IPS-11a (cell line): ENCODE data around the gene MAPK11.

ENCODE experiments used
- H3K4me3 ChIP-seq: one replicate; pipeline ENCODE4 v1.5.1; 2013; ENCODE audit warnings: low read depth, low read length, control low read depth

The MAPK11 gene

DNA sequence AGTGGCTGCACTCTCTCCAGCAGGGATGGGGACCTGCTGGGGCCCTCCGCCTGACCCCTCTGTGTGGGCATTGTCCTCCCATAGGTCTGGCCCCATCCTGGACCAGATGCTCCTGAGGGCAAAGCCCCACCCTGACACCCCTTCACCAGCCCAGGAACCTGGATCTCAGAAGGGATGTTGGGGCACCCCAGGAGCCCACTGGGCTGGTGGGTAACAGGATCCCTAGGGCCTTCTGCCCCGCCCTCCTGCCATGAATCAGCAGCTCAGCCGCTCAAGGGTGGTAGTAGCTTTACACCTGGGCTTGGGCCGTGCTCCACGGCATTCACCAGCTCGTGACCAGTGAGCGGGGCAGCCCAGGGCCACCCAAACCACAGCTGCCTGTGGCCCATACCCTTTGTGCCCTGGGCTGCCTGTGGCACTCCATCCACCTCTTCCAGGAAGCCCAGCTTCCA lies 7.7 kb downstream of the MAPK11 start:
- no peak overlapping the region for H3K4me3 ChIP-seq

DNA sequence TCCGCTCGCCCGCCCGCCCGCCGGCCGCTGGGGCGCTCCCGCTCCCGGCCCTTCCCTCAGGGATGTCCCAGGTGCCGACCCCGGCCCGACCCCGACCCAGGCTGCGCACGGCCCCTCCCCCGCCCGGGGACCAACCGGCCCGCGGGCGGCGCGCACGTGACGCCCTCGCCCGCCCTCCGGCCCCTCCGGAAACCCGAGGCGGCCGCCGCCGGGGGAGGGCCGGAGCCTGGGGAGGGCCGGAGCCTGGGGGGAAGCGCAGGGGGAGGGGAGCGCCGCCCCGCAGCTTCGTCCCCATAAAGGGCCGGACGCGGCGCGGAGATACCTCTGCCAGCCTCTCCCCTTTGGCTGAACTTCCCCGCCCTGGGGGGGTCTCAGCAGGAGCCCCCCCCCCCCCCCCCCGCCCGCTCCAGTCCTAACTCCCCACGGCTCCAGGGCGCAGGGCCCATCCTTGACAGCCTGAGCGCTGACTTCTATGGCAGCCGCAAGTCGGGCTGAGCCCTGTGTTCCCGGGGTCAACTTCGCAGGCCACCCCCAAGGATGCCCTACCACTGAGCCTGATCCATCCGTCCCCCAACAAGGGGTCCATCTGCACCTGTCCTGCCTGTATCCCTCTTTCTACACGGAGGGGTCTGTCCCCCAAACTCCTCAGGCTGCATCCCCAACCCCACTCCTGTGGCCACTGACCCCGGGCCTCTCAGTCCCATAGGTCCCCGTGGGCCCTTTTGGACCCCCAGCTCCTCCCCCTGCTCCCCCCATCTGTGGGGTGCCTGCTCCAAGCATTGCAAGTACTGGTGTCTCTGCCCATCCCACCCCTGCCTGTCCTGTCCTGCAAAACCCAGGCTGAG lies 8.3 kb downstream of the MAPK11 start, which contains the start of gene MAPK12:
MAPK12 (minus strand) TSS at position 69 of the 845 bp plus-strand sequence. CDS start 174 bp downstream, outside the sequence.
- peak within 1 kb of the TSS; percentile 61 for H3K4me3 ChIP-seq

DNA sequence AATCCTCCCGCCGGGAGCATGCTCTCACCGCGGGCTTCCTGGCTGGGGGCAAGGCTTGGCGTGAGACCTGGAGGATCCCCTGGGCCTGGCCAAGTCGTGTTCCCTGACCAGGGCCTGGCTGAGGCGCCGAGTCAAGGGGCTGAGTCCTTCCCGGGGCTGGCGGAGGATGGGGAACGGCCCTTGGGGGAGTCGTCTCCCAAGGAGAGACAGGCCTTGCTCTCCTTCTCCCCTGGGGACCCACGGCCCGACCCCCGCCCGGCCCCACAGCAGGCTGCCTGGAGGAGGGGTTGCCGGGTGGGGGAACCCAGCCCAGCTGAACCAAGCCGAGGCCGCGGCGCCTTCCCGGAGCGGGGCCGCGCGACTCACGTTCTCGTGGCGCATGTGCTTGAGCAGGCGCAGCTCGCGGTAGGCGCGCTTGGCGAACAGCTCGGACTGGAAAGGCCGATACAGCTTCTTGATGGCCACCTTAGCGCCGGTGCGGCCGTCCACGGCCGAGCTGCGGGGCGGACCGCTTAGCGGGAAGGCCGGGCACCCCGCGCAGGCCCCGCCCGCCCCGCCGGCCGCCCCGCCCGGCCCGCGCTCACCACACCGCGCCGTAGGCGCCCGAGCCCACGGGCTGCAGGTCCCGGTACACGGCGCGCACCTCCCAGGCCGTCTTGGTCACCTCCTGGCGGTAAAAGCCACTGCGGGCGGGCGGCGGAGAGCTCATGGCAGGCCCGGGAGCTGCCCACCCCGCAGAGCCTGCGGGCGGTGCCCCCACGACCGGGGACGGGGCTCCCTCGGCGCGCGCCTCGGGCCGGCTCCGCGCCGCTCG lies 9.2 kb downstream of the MAPK11 start:
- peak overlapping the region; percentile 61 for H3K4me3 ChIP-seq

DNA sequence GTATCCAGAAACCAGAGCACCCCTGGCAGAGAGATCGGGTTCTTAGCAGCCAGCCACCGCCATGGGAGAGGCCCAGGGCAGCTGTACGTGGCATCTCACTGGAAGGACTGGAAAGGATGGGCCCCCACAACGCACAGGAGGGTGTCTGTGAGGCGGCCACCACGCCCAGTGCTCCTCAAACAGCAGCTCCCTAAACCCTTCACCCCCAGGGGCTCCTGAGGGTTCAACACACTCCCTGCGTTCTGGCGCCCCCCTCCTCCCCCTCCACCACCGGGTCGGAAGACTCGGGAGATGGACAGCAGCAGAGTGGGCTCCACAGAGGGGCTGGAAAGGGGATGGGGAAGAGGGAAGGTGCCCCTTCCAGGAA lies 9.8 kb downstream of the MAPK11 start:
- H3K4me3 ChIP-seq: peak overlapping the region; percentile 61

DNA sequence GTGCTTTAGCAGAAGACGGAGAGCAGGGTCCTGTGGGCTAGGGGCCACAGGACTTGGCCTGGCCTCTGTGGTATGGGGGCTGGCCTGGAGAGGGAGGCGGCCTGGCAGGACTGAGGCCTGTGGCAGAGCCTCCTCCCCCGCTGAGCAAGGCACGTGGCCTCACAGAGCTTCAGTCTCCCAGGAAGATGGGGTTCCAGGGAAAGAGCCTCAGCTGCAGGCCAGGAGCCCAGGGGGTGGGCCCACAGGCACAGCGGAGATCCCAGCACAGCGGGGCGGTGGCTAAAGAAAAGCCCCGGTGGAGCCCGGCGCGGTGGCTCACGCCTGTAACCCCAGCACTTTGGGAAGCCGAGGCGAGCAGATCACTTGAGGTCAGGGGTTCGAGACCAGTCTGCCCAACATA lies 10.9 kb downstream of the MAPK11 start:
- no peak overlapping the region for H3K4me3 ChIP-seq

DNA sequence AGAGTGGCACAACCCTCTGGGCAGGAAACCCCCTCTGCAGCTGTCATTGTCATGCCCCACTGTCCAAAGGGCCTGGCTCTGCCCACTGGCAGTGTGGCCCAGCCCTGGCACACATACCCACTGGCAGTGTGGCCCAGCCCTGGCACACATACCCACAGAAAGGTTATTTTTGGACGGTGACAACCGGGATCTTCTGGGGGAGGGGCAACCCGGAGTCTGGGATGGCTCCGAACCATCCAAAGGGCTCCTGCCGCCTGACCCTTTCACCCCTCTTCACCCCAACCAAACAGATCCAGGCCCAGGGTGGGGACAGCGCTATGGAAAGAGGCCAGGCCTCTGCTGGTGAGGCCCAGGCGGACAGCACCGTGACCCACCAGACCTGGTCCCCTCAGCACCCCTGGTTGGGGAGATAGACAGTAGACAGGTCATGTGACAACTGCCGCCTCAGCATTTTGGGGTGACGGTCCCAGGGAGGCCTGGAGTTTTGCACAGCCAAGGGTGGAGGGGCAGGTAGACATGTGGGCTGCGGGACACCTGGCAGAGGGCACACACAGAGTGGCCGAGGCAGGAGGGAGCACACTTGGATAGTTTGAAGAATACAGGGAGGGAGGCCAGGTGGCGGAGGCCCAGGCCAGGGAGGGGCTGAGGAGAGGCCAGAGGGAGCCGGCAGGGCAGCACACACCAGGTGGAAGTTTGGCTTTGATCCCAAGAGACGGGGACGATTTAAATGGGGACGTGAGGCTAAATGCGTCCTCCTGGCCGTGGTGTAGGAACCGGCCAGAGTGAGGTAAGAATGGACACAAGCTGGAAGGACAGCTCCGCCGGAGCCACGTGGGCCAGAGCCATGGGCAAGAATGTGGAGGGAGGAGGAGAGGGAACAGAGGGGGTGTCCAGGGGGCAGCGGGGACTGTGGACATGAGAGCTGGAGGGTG lies 11.6 kb downstream of the MAPK11 start:
- H3K4me3 ChIP-seq: no peak overlapping the region

DNA sequence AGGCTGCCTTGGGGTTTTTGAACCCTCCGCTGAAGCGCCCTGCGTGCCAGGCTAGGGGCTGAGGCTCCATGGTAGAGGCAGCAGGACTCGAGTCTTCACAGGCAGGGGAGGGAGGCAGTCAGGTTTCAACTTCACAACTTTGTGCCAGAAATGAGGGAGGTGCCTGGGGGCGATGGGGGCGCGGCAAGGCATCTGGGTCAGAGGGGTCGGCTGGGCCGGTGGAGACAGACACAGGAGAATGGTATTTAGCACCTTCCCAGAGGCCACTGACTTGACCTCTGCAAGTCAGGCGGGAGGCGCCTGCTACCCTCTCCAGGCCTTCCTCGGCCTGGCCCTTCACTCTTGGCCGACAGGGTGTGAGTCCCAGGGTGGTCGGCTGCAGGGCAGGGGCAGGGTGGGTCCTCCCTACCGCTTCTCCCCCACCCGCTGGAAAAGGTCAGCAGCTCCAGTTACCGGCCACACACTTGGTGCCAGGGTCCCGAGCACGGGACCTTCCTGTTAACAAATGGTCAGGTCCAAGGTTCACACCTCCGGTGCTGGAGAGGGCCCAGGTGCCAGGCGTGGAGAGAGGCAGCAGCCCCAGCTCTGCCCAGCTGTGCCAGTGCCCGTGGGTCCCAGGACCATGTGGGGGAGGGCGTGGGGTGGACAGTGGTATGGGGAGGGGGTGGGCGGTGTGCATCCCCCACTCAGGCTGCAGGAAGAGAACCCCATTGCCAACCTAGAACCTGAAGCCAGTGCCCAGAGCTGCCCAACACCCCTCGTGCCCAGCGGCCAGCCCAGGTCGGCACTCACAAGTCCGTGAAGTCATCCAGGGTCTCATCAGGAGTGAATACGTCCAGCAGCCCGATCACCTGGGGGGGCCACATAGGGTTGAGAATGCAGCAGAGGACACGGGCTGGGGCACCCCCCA lies 12.5 kb downstream of the MAPK11 start:
- H3K4me3 ChIP-seq: no peak overlapping the region

DNA sequence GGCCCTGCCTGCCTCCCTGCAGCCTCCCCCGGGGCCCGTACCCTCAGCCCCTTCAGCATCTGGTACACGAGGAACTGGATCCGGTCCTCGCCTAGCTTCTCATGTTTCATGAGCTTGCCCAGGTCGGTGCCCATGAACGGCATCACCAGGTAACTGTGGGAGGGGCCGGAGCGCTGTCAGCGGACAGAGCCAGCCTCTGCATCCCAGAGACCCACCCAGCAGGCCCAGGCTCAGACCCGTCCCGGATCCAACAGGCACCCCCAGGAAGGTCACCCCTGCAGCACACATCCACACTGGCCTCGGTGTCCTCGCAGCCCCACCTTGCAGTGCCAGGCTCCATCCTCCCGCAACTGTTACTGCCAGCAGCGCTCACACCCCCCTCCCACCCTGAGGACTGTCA lies 13.1 kb downstream of the MAPK11 start:
- H3K4me3 ChIP-seq: no peak overlapping the region

DNA sequence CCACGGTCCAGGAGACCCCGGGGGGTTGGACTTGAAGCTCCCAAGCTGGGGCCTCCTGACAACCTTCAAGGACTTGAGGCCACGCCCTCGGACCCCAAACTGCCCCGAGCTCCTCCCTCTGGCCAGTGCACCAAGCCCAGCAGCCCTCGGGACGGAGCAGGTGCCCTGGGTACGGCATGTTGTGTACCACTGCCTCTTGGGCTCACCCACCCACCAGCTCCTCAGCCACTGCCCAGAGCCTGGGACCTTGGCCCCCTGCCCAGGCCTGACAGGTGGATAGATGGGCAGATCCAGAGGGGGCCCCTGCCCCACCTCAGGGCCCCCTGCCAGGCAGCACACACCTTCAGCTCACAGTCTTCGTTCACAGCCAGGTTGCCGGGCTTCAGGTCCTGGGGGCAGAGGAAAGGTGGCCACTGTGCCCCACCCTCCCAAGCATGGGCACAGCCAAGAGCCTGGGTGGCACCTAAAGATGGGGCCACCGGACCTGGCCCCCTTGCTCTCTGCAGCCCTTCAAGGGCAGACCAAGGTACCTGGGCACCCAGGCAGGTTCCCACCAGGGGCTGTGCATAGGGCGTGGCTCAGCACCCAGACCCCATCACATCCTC lies 13.8 kb downstream of the MAPK11 start:
- H3K4me3 ChIP-seq: no peak overlapping the region

DNA sequence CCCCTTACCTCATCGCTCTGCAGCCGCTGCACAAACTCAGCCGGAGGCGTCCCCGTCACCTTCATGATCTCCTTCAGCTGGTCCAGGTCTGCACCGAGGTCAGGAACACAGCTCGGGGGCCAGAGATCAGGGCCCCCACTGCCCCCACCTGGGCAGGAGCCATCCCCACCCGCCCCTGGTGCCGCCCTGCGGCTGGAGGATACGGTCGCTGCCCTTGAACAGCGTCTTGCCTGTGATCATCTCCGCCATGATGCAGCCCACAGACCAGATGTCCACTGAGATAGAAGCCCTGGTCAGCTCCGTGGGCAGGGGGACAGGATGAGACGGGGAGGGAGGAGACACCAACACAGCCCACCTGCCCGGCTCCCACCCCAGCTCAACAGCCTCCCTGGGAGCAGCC lies 14.6 kb downstream of the MAPK11 start:
- no peak overlapping the region for H3K4me3 ChIP-seq

DNA sequence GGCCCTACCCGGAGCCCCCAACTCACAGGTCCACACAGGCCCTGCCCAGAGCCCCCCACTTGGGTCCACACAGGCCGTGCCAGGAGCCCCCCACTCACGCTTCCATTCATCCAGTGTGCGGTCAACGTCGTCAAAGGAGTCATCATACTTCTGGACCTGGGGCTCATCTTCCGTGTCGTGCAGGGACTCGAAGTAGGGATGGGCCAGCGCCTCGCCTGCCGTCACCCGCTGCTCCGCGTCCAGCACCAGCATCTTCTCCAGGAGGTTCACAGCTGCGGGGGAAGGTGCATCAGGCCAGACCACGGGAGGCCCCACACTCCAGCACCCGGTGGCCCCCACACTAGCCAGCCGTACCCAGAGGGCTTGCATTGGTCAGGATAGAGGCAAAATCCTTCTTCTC lies 15.1 kb downstream of the MAPK11 start:
- no peak overlapping the region for H3K4me3 ChIP-seq

DNA sequence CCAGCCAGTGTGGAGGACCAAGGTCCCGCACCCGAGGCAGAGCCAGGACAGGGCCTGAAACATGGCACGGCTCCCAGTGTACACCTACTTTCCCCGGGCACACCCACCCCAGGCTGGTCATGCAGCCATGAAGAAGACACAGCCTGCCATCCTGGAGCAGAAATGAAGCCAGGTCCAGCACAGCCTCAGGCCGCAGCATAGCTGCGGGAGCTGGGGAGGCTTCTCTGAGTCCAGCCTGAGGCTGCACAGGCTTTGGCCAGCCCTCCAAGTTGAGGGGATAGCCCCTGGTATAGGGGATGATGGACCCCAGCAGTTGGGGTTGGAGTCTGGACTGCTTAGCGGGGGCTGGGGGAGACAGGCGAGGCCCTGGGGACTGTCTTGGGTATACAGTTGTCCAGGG lies 16.2 kb downstream of the MAPK11 start:
- no peak overlapping the region for H3K4me3 ChIP-seq

DNA sequence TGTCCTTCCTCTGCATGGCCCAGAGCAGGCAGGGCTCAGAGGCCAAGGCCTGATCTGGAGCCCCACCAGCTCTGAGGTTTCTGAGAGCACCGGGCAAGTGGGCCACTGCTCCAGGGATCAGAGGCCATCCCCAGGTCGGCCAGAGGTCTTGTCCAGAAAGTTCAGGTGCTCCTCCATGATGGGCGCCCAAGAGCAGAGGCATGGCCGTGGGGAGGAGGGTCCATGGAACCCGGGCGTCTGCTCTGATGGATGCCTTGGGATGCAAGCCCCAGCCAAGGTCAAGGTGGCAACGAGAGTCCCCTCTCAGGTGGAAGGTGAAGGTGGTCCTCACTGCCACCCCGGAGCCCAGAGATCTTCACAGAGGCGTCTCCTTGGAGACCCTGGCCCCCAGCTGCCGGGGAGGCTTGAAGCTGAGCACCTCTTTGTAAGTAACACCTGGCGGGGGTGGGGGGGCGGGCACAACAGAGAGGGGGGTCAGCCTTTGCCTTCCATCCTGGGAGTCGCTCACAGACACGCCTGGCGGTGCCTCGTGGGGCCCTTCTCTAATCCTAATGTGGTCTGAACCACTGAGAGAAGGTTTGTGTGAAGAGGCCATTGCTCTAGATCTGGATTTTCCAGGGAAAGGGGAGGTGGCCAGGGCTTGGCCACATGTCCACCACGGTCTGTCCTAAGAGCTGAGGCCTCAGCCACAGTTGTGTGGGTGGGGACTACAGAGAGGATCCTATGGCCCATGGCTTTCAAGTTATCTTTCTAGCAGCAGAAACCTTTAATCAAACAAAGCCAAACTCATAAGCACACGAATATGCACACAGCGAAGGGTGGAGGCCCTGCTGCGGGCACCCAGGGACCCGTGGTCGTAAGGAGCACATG lies 16.9 kb downstream of the MAPK11 start:
- no peak overlapping the region for H3K4me3 ChIP-seq

DNA sequence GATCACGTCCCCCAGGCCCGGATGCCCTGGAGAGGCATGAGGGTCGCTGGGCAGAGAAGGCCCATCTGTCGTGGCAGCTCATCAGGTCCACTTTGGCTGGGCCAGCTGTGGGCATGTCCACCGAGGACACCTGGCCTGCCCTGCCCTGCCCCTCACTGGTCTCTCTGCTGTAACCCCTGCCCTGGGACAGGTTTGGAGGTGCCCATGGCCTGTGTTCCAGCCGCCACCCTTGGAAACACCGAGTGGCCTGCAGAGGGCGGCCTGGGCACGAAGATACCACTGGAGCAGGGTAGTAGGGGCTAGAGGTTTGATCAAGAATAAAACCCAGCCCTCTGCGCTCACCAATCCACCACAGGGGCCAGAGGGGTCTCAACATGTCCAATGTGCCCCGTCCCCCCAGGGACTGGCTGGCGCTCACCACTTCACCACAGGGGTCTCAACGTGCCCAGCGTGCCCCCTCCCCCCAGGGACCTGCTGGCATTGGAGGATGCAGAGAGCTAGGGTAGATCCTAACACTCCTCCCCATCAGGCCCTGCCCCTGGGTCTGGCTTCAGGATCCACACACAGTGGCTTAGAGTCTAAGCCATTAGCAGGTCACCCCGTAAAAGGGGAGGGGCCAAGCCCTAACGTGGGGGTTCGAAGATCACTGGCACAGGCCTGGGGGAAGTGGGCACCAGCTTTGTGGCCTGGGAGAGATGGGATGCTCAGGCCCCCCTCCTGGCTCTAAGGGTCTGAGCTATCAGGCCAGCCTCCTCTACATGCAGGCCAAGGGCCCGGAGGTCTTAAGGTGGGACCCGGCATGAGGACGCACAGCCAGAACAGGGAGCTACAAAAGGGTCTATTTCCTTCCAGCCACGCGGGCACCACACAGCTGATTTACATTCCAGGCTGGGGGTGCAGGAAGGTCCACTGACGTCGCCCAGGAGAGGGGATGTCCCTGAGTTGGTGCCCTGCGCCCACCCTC lies 17.8 kb downstream of the MAPK11 start:
- no peak overlapping the region for H3K4me3 ChIP-seq

DNA sequence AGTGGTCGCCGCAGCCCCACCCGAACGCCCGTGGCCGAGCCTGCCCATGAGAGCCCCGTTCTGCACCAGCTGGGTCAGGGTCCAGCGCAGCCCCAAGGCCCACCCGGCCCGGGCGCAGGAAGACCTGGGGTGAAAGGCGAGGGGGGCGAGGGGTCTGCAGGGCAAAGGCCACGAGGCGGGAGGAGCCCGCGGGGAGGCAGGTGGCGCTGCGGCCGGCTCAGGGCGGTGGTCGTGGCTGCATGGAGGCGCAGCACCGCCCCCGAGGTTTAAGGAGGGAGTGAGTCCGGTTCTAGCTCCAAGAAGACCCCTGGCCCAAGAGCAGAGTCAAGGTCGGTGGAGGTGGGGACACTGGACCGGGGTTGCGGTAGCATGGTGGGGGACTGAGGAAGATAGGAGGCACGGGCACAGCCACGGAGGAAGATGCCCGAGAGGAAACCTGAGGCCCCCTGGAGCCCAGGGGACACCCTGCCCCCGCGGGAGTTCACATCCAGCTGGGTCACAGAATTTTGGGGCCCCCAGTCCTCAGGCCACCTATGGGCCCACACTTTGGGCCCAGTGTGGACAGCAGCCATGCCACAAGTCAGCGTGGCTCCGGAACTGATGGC lies 18.6 kb downstream of the MAPK11 start:
- H3K4me3 ChIP-seq: peak overlapping the region; percentile 72

DNA sequence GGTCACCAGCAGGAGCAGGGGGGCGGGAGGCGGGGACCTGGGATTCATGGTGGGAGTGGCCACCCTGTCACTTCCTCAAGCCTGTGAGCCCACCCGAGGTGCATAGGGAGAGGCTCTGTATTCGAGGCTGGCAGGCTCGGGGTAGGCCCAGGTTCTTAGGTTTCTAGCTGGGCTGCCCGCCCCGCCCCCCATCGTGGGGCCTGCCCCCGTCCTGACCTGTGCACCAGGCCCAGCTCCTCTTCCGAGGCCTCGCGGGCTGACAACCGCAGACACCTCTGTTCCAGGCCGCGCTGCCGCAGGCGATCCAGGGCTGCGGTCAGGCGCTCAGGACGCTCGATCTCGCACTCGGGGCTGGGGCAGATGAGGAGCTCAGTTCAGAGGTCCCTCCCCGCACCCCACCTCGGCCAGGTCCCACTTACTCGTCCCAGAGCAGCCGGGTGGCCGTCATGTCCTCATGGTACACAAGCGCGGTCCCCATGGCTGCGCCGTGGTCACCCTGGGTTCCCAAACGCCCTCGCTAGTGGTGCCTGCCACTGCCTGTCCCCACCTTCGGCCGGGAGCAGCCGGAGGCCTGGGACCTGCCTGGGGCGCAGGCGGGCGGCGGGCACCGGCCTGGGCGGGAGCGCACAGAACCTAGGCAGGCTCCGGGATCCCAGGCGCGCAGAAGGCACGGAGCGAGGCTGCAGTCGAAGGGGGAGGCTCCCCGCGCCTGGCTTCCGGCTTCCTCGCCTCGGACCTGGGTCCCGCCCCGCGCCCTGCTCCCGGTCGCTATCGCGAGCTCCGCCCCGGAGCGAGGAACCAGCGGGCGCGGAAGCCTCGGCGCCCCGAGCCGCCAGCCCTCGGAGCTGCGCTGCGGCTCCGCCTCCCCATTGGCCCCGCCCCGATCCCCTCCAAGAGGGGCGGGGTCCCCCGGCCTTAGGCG lies 19.4 kb downstream of the MAPK11 start, which contains the start of gene HDAC10:
HDAC10 (minus strand) TSS at position 711 of the 922 bp plus-strand sequence; CDS start at position 478, 233 bp downstream.
- H3K4me3 ChIP-seq: peak within 1 kb of the TSS; percentile 72
